ENCODE data around the gene FAM89B.

FAM89B gene

GRCh38 chr11:65613091-65613928 lies 41.0 kb downstream of the FAM89B start:
- DNase-seq = no peak

DNA sequence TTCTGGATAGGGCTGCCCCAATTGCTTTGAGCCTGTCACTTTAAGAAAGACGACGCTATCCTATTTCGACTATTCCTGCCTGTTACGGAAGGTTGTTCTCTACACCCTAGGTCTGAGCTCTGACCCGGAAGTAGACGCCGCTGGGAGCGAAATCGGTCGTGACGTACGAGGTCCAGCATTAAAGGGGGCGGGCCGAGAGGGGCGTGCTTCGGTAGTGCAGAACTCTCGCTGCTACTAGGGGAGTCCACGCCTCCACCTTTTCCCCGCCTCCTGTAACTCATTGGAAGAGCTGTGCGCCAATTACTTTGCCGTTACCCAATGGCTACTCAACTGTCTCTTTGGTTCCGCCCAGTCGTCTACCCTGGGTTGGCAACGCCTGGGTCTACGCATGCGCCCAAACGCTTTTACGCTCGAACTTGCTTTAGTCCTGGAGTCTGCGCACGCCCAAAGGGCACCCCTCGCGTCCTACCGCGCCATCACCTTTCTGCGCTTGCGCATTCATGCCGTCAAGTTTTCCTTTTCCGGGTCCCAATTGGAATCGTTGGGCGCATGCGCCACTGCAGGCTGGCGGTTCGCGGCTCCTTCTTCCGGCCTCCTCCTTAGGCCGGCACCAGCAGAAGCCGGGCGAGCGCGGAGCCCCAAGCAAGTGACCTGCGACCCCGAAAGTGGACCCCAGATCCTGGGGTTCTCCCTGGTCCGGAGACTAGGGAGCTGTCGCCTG lies 43.1 kb downstream of the FAM89B start, which contains the start of gene PCNX3:
Gene PCNX3, plus strand, starts transcription at position 548 of the 721 bp plus-strand sequence. CDS start 536 bp downstream, outside the sequence.
- DNase-seq = peak; percentile 100

DNA sequence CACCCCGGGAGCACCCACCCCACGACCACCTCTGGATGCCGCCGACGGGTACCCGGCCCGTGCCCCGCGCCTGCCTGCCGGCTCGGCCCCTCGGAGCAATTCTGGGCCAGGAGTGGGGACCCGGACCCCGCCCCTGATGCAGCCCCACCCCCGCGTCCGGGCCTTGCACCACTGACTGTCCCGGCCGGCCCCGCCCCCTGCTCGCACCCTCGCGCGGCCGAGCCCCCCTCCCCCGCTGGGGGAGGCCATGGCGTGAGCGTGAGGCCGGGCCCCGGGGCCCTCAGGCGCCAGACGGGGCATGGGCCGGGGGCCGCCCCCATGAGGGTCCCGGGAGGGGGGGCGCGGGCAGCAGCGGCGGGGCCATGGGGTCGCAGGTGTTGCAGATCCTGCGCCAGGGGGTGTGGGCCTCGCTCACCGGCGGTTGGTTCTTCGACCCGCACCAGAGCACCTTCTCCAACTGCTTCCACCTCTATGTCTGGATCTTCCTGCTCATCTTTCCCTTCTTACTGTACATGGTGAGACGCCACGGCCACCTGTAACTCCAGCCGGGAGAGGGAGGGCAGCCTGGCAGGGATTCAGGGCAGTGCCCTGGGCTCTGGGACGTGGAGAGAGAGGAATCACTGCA lies 43.7 kb downstream of the FAM89B start:
- DNase-seq = peak; percentile 72

- DNase-seq = peak; percentile 41
Observed at GRCh38 chr11:65616575-65617001, 44.2 kb downstream of the FAM89B start.

GRCh38 chr11:65617136-65617850 lies 45.0 kb downstream of the FAM89B start:
- DNase-seq = no peak

GRCh38 chr11:65617990-65618751 lies 45.8 kb downstream of the FAM89B start:
- no peak for DNase-seq

GRCh38 chr11:65618763-65619162 lies 46.4 kb downstream of the FAM89B start:
- no peak for DNase-seq

- DNase-seq = no peak
Observed at GRCh38 chr11:65619281-65619928, 47.1 kb downstream of the FAM89B start.

DNA sequence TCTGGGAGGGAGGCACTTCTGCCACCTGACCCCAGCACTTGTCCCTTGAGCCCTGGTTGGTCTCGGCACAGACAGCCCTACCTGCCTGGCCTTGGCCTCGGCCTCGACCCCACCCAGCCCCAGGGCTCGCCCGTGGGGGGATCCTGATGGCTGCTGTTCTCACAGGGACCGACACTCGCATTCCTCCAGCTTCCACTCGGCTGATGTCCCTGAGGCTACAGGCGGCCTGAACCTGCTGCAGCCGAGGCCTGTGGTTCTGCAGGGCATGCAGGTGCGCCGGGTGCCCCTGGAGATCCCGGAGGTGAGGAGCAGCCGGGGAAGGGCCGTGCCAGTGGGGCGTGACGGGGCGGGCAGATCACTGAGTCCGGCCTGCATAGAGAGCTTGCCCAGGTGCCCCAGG lies 48.3 kb downstream of the FAM89B start:
- no peak for DNase-seq

DNA sequence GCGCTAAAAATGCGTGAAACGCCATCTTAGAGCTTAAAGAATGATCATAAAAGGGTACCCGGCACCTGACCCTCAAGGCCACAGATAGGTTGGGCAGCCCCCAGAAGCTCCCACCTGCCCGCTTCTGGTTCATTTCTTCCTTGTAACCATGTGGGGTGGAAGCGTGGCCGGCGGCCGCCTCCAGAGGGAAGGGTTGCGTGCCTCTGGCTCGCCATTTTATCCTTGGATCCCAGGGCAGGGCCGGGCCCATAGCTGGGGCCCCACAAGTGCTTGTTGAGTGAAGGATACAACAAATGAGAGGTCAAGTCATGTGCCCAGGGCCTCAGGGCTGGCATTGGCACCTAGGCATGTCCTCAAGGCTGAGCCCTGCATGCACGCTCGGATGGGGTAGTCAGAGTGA lies 49.1 kb downstream of the FAM89B start:
- DNase-seq = no peak

DNA sequence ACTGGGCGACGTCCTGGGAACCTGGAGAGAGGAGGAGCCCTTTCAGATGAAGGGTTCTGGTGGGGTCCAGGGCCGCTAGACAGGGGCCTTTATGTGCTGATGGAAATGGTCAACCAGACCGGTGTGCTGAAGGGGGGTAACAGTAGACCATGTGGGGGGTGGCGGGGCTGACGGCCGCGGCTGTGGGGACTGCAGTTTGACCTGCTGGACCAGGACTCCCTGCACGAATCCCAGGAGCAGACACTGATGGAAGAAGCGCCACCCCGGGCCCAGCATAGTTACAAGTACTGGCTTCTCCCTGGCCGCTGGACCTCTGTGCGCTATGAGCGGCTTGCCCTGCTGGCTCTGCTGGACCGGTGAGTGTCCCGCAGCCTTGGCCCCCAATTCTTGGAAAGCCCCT lies 49.7 kb downstream of the FAM89B start:
- DNase-seq = no peak

- no peak for DNase-seq
Observed at GRCh38 chr11:65623177-65623576, 50.8 kb downstream of the FAM89B start.

Measured in stimulated activated CD8-positive, alpha-beta memory T cell treated with anti-CD3 and anti-CD28 coated beads, Interleukin-4, amount 100 ng/mL, for 48 hours (primary cell).